Measurements from ENCODE around the gene SNAI3. TPM values are rescaled to one million over a fixed set of nuclear protein-coding genes. Genes with fewer than 3 reads are reported as not detected.

Gene SNAI3
- total RNA-seq, 1 experiment from 2014 or later: 2.2 TPM

GRCh38 chr16:88656291-88656980 is 29.9 kb downstream of the SNAI3 start:
- H3K4me1 ChIP-seq (ENCODE audit: control insufficient read depth in 1 of 2, insufficient read depth in 2 of 2, low read length in 2 of 2): peaks cover 10% of the 10 kb centered on the region in 2 experiments
- H3K9ac ChIP-seq (ENCODE audit: low read length): no peak overlapping the region
- no TSS peak for BruUV-seq (replicated peaks)
- H3K79me2 ChIP-seq (ENCODE audit: insufficient read depth, low read length): peaks cover 18% of the 10 kb centered on the region
- peaks cover 4 to 6% of the 10 kb centered on the region in 2 experiments; a peak in 2 of 4 replicates for H3K36me3 ChIP-seq (ENCODE audit: control insufficient read depth in 1 of 2, insufficient read depth in 2 of 2, low read length in 2 of 2)
- POLR2A ChIA-PET: no interaction called here
- no peaks in the 10 kb centered on the region for H4K20me1 ChIP-seq (ENCODE audit: insufficient read depth)
- no peak for TF ChIP-seq JUND (IDR thresholded peaks at IDR 0.05)
- no peak for TF ChIP-seq YY1 (IDR thresholded peaks at IDR 0.05; ENCODE audit: extremely low read depth, insufficient replicate concordance, low read depth, low read length)
- no peak for TF ChIP-seq ZNF274 (IDR thresholded peaks at IDR 0.05; ENCODE audit: low read depth, low read length)
- TF ChIP-seq SRF (IDR thresholded peaks at IDR 0.05; ENCODE audit: low read depth): no peak
- TF ChIP-seq POLR2A (IDR thresholded peaks at IDR 0.05; ENCODE audit: borderline replicate concordance, extremely low read depth, insufficient read depth, insufficient read length): no peak
- no peak for TF ChIP-seq EGR1 (IDR thresholded peaks at IDR 0.05; ENCODE audit: low read depth)
- no peak for TF ChIP-seq ZBTB33 (IDR thresholded peaks at IDR 0.05; ENCODE audit: extremely low read depth, insufficient replicate concordance, low read length)
- no peak for TF ChIP-seq SP1 (IDR thresholded peaks at IDR 0.05; ENCODE audit: low read depth)
- no peak for TF ChIP-seq FOSL1 (IDR thresholded peaks at IDR 0.05; ENCODE audit: low read depth)
- TF ChIP-seq EZH2phosphoT487 (IDR thresholded peaks at IDR 0.05; ENCODE audit: borderline replicate concordance): no peak
- no peak for TF ChIP-seq REST (IDR thresholded peaks at IDR 0.05; ENCODE audit: low read depth)
- no peak for TF ChIP-seq RAD21 (IDR thresholded peaks at IDR 0.05; ENCODE audit: low read depth)
- TF ChIP-seq ELF1 (IDR thresholded peaks at IDR 0.05; ENCODE audit: borderline replicate concordance, low read depth): no peak
- no peak for TF ChIP-seq CEBPB (IDR thresholded peaks at IDR 0.05; ENCODE audit: low read depth)
- no peak for TF ChIP-seq EZH2 (IDR thresholded peaks at IDR 0.05)
- TF ChIP-seq ZFX (IDR thresholded peaks at IDR 0.05): no peak
- TF ChIP-seq SIN3A (IDR thresholded peaks at IDR 0.05; ENCODE audit: low read depth): no peak
- H3K9me3 ChIP-seq (ENCODE audit: control insufficient read depth in 1 of 2, insufficient read depth in 1 of 2, low read depth in 1 of 2, low read length in 2 of 2): no peaks in the 10 kb centered on the region
- H2AFZ ChIP-seq (ENCODE audit: low read depth, low read length, poor library complexity, severe bottlenecking): no peak overlapping the region
- no peak for DNase-seq (ENCODE audit: low read depth, low spot score)
- H3K27me3 ChIP-seq (ENCODE audit: insufficient read depth, low read length): no peaks in the 10 kb centered on the region
- CTCF ChIA-PET: no interaction called here
- no peak overlapping the region for H3K4me3 ChIP-seq (replicated peaks in 1 of 2; ENCODE audit: low read depth in 1 of 2, low read length in 2 of 2)
- H3K9me2 ChIP-seq (ENCODE audit: insufficient read depth): no peaks in the 10 kb centered on the region
- RAD21 ChIA-PET (ENCODE audit: low non-redundant PET in 1 of 2, low total read pairs in 2 of 2, uncharacterized antibody in 2 of 2, unreplicated experiment in 2 of 2): no interaction called here
- no peak overlapping the region for H3K27ac ChIP-seq (ENCODE audit: low read depth, low read length)
- no peak for ATAC-seq
- no peak overlapping the region for H3K4me2 ChIP-seq (ENCODE audit: low read length)
- intact Hi-C loops (cut with micrococcal nuclease): no loop called here
